Measurements from ENCODE around the gene ITPRIP. TPM values are rescaled to one million over a fixed set of nuclear protein-coding genes. Genes with fewer than 3 reads are reported as not detected.

Gene ITPRIP
- total RNA-seq, 1 donor from 2014 or later: 15.6 TPM

DNA sequence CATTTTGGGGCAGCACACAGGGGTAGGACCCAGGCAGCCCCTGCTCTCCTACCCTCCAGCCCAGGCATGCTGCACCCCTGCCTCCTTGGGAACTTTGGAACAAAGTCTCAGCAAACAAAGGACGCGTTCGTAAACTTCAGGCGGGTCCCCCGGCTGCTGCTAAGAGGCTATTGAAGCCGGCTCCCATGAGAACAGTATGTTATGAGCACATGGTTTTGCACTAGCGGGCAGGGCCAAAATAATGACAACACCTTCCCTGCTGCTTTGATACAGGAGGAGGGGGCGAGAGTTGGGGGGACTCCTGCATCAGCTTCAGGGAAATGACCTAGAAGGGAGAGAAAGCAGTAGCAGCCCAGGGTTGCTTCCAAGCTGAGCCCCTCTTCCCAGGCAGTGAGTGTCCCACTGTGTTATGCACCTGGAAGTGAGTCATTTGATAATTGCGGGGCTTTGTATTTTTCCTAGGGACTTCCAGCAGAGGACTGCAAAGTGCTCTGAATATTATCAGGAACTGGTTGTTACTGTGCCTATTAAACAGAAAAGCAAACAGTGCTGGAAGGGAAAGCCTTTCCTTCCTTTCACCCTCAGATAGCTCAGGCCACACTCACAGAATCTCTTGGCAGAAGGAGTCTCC, 6.9 kb downstream of the ITPRIP start:
- H3K4me1 Mint-ChIP-seq: peaks cover 76% of the 10 kb centered on the region
- TF ChIP-seq, protein P1, sequence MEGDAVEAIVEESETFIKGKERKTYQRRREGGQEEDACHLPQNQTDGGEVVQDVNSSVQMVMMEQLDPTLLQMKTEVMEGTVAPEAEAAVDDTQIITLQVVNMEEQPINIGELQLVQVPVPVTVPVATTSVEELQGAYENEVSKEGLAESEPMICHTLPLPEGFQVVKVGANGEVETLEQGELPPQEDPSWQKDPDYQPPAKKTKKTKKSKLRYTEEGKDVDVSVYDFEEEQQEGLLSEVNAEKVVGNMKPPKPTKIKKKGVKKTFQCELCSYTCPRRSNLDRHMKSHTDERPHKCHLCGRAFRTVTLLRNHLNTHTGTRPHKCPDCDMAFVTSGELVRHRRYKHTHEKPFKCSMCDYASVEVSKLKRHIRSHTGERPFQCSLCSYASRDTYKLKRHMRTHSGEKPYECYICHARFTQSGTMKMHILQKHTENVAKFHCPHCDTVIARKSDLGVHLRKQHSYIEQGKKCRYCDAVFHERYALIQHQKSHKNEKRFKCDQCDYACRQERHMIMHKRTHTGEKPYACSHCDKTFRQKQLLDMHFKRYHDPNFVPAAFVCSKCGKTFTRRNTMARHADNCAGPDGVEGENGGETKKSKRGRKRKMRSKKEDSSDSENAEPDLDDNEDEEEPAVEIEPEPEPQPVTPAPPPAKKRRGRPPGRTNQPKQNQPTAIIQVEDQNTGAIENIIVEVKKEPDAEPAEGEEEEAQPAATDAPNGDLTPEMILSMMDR (conservative IDR thresholded peaks at IDR 0.05): no peak
- peaks cover 98% of the 10 kb centered on the region for H3K27me3 Mint-ChIP-seq (ENCODE audit: low read depth)
- peak overlapping the region; percentile 77 for H3K4me3 Mint-ChIP-seq
- H3K36me3 Mint-ChIP-seq (ENCODE audit: low read depth): peaks cover 2% of the 10 kb centered on the region
- DNase-seq (ENCODE audit: low read depth, low spot score): no peak
- H3K27ac Mint-ChIP-seq (ENCODE audit: unreplicated experiment): peak overlapping the region; percentile 95
- no peaks in the 10 kb centered on the region for H3K9me3 Mint-ChIP-seq

DNA sequence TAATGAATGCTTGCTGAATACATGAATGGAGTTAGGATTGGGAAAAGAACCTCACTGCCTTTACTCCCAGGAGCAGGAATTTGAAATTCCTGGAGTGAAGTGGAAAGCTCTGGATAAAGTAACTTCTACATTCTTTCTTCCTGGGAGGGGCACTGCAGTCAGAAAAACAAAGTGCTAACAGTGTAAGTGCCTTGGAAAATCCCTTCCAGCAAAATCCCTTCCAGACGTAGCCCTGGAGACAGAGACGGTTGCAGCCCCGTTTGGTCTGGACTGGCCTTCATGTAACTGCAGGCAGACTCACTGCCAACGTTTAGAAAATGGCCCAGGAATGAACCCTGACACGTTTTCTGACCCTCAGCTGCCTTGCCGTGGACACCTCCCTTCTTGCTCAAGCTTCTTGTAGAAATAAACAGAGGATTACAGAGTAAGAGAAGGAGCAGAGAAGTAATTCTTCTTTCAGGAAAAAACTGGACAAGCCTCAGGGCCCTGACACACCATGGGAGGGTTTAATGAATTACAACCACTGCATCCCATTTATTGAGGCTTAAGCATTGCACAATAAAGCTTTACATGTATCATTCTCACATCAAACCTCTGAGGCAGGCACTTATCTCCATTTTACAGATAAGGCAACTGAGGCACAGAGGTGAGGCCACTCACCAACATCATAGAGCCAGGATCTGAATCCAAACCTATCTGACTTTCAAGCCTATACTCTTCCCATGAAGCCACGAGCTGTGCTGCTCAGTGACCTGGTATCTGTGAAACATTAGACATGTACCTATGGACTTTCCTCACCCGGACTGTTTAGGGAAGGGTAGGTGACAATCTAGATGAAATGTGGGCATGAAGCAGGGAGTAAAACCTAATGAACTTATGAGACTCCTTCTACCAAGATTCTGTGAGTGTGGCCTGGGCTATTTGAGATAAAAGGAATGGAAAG, 7.8 kb downstream of the ITPRIP start:
- Mint-ChIP-seq H3K4me3 (peak overlapping the region; percentile 77), H3K9me3 (no peaks in the 10 kb centered on the region), H3K36me3 (ENCODE audit: low read depth) (peaks cover 4% of the 10 kb centered on the region), H3K27ac (ENCODE audit: unreplicated experiment) (peak overlapping the region; percentile 95), H3K4me1 (peaks cover 79% of the 10 kb centered on the region), H3K27me3 (ENCODE audit: low read depth) (peaks cover 99% of the 10 kb centered on the region)
- DNase-seq (ENCODE audit: low read depth, low spot score): no peak
- TF ChIP-seq, protein P1 (conservative IDR thresholded peaks at IDR 0.05): no peak

DNA sequence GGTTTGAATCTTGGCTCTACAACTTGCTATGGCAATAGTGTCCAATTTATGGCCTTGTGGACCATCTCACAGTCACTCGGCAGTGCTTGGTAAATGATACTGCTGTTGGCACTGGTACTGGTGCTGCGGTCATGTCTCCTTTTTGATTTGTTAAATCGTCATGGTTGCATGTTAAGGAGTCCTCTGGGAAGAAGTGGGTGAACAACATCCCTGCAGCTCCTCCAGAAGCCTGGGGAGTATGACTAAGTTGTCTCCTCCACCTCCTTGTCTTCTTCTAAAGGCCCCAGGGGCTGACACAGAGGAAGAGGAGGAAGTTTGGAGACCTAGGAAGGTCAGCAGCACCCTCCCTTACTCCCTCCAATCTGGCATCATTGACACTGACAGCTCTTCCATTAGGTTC, 8.5 kb downstream of the ITPRIP start:
- H3K27ac Mint-ChIP-seq (ENCODE audit: unreplicated experiment): peak overlapping the region; percentile 95
- H3K9me3 Mint-ChIP-seq: no peaks in the 10 kb centered on the region
- DNase-seq (ENCODE audit: low read depth, low spot score): no peak
- H3K36me3 Mint-ChIP-seq (ENCODE audit: low read depth): peaks cover 7% of the 10 kb centered on the region
- H3K27me3 Mint-ChIP-seq (ENCODE audit: low read depth): peaks cover 99% of the 10 kb centered on the region
- H3K4me3 Mint-ChIP-seq: peak overlapping the region; percentile 77
- TF ChIP-seq, protein P1 (conservative IDR thresholded peaks at IDR 0.05): no peak
- peaks cover 76% of the 10 kb centered on the region for H3K4me1 Mint-ChIP-seq

DNA sequence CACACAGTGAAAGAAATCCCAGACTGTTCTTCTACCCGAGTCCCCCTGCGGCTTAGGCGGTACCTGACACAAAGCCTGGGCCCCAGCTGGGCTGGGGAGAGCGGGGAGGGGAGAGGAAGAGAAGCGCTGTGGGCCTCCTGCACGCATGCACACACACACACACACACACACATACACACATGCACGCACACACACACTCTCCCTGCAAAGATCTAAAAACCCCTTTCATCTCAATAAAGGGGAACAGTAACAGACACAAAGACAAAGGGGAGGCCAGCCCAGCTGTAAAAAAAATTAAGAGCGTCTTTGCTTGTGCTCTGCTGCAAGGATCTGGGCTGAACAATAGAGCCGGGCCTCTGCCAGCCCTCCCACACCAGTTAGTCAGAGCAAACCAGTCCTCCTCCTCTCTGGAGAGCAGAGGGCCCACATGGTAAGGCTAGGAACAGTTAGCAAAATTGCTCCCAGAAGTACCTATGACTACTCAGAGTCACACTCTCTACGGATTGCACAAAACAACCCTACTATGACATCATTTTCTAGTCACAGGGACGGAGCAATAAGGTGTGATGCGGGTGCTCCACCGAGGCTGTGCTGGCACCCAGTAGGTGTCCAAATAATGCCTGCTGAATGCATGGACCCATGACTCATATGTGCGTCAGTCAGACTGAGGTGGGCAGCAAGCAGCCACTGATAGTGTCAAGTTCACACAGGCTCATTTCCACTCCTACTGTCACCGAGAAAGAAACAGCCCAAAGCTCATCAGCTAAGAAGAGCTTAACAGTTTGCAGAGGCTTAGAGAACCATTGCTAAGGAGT, 9.2 kb downstream of the ITPRIP start:
- H3K9me3 Mint-ChIP-seq: no peaks in the 10 kb centered on the region
- H3K36me3 Mint-ChIP-seq (ENCODE audit: low read depth): peaks cover 7% of the 10 kb centered on the region
- peaks cover 99% of the 10 kb centered on the region for H3K27me3 Mint-ChIP-seq (ENCODE audit: low read depth)
- peak overlapping the region; percentile 95 for H3K27ac Mint-ChIP-seq (ENCODE audit: unreplicated experiment)
- DNase-seq (ENCODE audit: low read depth, low spot score): peak; percentile 58
- peak overlapping the region; percentile 86 for H3K4me3 Mint-ChIP-seq
- peaks cover 76% of the 10 kb centered on the region for H3K4me1 Mint-ChIP-seq
- TF ChIP-seq, protein P1 (conservative IDR thresholded peaks at IDR 0.05): no peak

DNA sequence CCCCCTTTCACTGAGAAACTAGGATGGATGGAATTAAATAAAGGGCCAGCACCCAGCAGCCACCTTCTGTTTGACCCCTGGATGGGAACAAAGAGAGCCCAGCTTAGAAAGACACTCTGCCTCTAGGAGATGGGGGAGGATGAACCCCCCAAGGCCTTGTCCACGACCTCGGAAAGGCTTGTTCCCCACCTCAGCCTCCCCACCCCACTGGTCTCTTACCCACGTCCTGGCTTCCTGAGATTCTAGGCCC, 9.7 kb downstream of the ITPRIP start:
- TF ChIP-seq, protein P1 (conservative IDR thresholded peaks at IDR 0.05): no peak
- Mint-ChIP-seq H3K4me1 (peaks cover 73% of the 10 kb centered on the region), H3K36me3 (ENCODE audit: low read depth) (peaks cover 7% of the 10 kb centered on the region), H3K27me3 (ENCODE audit: low read depth) (peaks cover 99% of the 10 kb centered on the region), H3K9me3 (no peaks in the 10 kb centered on the region), H3K4me3 (peak overlapping the region; percentile 86), H3K27ac (ENCODE audit: unreplicated experiment) (peak overlapping the region; percentile 95)
- no peak for DNase-seq (ENCODE audit: low read depth, low spot score)

All from neural crest cell (in vitro differentiated cells).